Measurements from ENCODE around the gene EFEMP2. TPM values are rescaled to one million over a fixed set of nuclear protein-coding genes. Genes with fewer than 3 reads are reported as not detected.

The EFEMP2 gene
- total RNA-seq, 1 experiment from 2014 or later = 31.2 TPM

DNA sequence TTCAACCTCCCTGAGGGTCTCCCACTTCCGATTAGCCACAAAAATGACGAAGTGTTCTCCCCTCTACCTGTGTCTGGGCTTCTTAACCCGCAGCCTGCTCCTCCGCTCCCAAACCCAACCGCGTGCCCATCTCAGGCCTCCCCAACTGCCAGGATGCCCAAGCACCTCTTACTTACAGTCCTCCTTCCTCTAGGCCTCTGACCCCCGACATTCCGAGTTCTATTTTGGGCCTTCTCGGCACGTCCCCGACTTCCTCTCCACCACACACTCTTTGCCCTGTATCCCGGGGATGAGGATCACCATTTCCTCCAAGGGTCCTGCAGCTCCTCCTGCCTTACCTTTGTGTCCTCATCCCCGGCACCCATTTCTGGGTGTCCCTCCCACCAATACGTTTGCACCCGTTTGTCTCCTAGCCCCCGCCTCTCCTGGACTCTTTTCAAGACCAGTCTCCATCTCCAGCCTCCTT lies 12.8 kb downstream of the EFEMP2 start:
- H3K36me3 ChIP-seq (ENCODE audit: insufficient read depth, low read length, poor library complexity, severe bottlenecking) = peaks cover 50% of the 10 kb centered on the region
- H3K4me1 ChIP-seq (ENCODE audit: insufficient read depth, low read length, poor library complexity, severe bottlenecking) = peaks cover 25% of the 10 kb centered on the region
- no peak for TF ChIP-seq EZH2 (IDR thresholded peaks at IDR 0.05; ENCODE audit: borderline replicate concordance, low read depth, low read length, poor library complexity, severe bottlenecking)
- H3K27ac ChIP-seq (ENCODE audit: low read depth, low read length, poor library complexity, severe bottlenecking) = peak overlapping the region; percentile 99
- no peak for DNase-seq (ENCODE audit: low spot score)
- no peaks in the 10 kb centered on the region for H3K9me3 ChIP-seq (ENCODE audit: low read depth, low read length, poor library complexity, severe bottlenecking)
- H3K4me3 ChIP-seq (ENCODE audit: low read depth, low read length, poor library complexity, severe bottlenecking) = peak overlapping the region; percentile 95
- intact Hi-C loops (cut with micrococcal nuclease; ENCODE audit: unreplicated experiment) = loop anchor here (5.0 kb wide), 1 partner anchor 1083 kb away; the partner anchor contains the start of gene SF1
- ChIA-PET POLR2A (ENCODE audit: low non-redundant PET) (interaction anchor here (0.5 to 1.4 kb wide), 10 partner anchors 9 to 854 kb away, joined by 3 to 11 read pairs (median 3); partner anchors contain the start of genes CCDC85B and FIBP), CTCF (interaction anchor here (0.5 to 2.4 kb wide), 20 partner anchors 8 to 501 kb away, joined by 3 to 65 read pairs (median 4); partner anchors contain the start of genes BANF1, CCDC85B, EIF1AD and FIBP)
- BruUV-seq (replicated peaks) = no TSS peak
- H3K27me3 ChIP-seq (replicated peaks; ENCODE audit: insufficient read depth, low read depth, low read length, poor library complexity) = no peaks in the 10 kb centered on the region

- BruUV-seq (replicated peaks) = no TSS peak
- Histone ChIP-seq H3K9me3 (ENCODE audit: low read depth, low read length, poor library complexity, severe bottlenecking) (no peaks in the 10 kb centered on the region), H3K36me3 (ENCODE audit: insufficient read depth, low read length, poor library complexity, severe bottlenecking) (peaks cover 50% of the 10 kb centered on the region), H3K4me1 (ENCODE audit: insufficient read depth, low read length, poor library complexity, severe bottlenecking) (peaks cover 25% of the 10 kb centered on the region), H3K27ac (ENCODE audit: low read depth, low read length, poor library complexity, severe bottlenecking) (peak overlapping the region; percentile 99), H3K4me3 (ENCODE audit: low read depth, low read length, poor library complexity, severe bottlenecking) (peak overlapping the region; percentile 95), H3K27me3 (replicated peaks; ENCODE audit: insufficient read depth, low read depth, low read length, poor library complexity) (no peaks in the 10 kb centered on the region)
- CTCF ChIA-PET = interaction anchor here (0.5 to 2.4 kb wide), 14 partner anchors 8 to 244 kb away, joined by 3 to 65 read pairs (median 5); partner anchors contain the start of genes CCDC85B, FIBP and PCNX3
- DNase-seq (ENCODE audit: low spot score) = peak; percentile 100
- no peak for TF ChIP-seq EZH2 (IDR thresholded peaks at IDR 0.05; ENCODE audit: borderline replicate concordance, low read depth, low read length, poor library complexity, severe bottlenecking)
- TF ChIP-seq, protein P1, sequence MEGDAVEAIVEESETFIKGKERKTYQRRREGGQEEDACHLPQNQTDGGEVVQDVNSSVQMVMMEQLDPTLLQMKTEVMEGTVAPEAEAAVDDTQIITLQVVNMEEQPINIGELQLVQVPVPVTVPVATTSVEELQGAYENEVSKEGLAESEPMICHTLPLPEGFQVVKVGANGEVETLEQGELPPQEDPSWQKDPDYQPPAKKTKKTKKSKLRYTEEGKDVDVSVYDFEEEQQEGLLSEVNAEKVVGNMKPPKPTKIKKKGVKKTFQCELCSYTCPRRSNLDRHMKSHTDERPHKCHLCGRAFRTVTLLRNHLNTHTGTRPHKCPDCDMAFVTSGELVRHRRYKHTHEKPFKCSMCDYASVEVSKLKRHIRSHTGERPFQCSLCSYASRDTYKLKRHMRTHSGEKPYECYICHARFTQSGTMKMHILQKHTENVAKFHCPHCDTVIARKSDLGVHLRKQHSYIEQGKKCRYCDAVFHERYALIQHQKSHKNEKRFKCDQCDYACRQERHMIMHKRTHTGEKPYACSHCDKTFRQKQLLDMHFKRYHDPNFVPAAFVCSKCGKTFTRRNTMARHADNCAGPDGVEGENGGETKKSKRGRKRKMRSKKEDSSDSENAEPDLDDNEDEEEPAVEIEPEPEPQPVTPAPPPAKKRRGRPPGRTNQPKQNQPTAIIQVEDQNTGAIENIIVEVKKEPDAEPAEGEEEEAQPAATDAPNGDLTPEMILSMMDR (conservative IDR thresholded peaks at IDR 0.05; ENCODE audit: low read depth, low read length) = peak; percentile 44; the same call in 1 of the 2 replicates
- intact Hi-C loops (cut with micrococcal nuclease; ENCODE audit: unreplicated experiment) = loop anchor here (5.0 kb wide), 1 partner anchor 1082 kb away; the partner anchor contains the start of gene SF1
- POLR2A ChIA-PET (ENCODE audit: low non-redundant PET) = interaction anchor here (0.5 to 1.4 kb wide), 8 partner anchors 9 to 854 kb away, joined by 3 to 11 read pairs (median 4); partner anchors contain the start of genes CCDC85B and FIBP
Measured at GRCh38 chr11:65859095-65859811, 13.3 kb downstream of the EFEMP2 start.

DNA sequence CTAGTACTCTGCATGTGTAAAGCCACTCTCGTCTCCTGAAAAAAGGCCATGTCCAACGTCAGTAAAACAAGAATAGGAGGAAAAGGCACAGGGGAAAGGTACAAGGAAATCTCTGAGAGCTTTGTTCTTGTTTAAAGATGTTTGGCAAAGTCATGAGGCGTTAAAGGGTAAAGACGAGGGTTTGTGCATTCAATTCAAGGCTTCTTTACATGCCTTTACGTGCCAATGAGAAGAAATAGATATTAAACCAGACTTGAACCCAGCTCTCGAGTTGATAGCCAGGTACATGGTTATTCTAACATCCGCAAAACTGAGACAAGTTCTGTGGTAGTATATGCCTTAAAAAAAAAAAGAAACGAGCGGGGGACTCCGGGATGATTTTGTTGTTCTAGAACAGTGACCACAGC lies 13.9 kb downstream of the EFEMP2 start:
- ChIA-PET CTCF (interaction anchor here (0.6 to 2.4 kb wide), 4 partner anchors 13 to 30 kb away, joined by 3 to 14 read pairs (median 12); partner anchors contain the start of gene FIBP), POLR2A (ENCODE audit: low non-redundant PET) (interaction anchor here (0.6 to 1.4 kb wide), 4 partner anchors 32 to 446 kb away, joined by 3 to 18 read pairs (median 8); partner anchors contain the start of gene CCDC85B)
- no peak for DNase-seq (ENCODE audit: low spot score)
- TF ChIP-seq, protein P1 (conservative IDR thresholded peaks at IDR 0.05; ENCODE audit: low read depth, low read length) = no peak
- no peak for TF ChIP-seq EZH2 (IDR thresholded peaks at IDR 0.05; ENCODE audit: borderline replicate concordance, low read depth, low read length, poor library complexity, severe bottlenecking)
- Histone ChIP-seq H3K4me3 (ENCODE audit: low read depth, low read length, poor library complexity, severe bottlenecking) (peak overlapping the region; percentile 95), H3K27ac (ENCODE audit: low read depth, low read length, poor library complexity, severe bottlenecking) (peak overlapping the region; percentile 99), H3K4me1 (ENCODE audit: insufficient read depth, low read length, poor library complexity, severe bottlenecking) (peaks cover 25% of the 10 kb centered on the region), H3K27me3 (replicated peaks; ENCODE audit: insufficient read depth, low read depth, low read length, poor library complexity) (no peaks in the 10 kb centered on the region), H3K9me3 (ENCODE audit: low read depth, low read length, poor library complexity, severe bottlenecking) (no peaks in the 10 kb centered on the region), H3K36me3 (ENCODE audit: insufficient read depth, low read length, poor library complexity, severe bottlenecking) (peaks cover 50% of the 10 kb centered on the region)
- BruUV-seq (replicated peaks) = no TSS peak
- intact Hi-C loops (cut with micrococcal nuclease; ENCODE audit: unreplicated experiment) = loop anchor here (1.0 to 5.0 kb wide), 2 partner anchors 30 to 1081 kb away; partner anchors contain the start of genes FIBP and SF1

Measured in A673 (cell line).